Right forelimb (tissue), 1 donor: ENCODE measurements around the gene ZCCHC17.

Source experiments
- DNase-seq: peaks from one replicate; pipeline ENCODE4 v3.0.0-alpha.2; 2018

Gene ZCCHC17

GRCh38 chr1:31397360-31398095 is 100.7 kb downstream of the ZCCHC17 start:
- DNase-seq, result no peak

- no peak for DNase-seq
Observed at GRCh38 chr1:31398246-31398645, 101.4 kb downstream of the ZCCHC17 start.

- DNase-seq, result no peak
Observed at GRCh38 chr1:31399976-31400375, 103.1 kb downstream of the ZCCHC17 start.

GRCh38 chr1:31400393-31400792 is 103.6 kb downstream of the ZCCHC17 start:
- no peak for DNase-seq

DNA sequence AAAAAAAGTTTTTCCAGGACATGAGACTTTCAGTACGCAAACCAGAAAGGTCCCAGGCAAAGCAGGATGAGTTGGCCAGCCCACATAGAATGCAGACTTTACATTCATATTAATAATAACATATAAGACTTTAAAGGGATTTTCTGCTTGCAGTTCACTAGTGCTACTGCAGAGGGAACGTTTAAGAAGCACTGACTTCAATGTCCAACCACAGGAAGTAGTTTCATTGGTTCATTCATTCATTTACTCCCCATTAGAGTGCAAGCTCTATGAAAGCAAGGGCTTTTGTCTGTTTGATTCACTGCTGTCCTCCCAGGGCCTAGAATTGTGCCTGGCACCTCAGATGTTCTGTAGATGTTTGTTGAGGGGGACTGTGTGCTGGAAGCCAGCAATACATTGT is 104.4 kb downstream of the ZCCHC17 start:
- no peak for DNase-seq

- peak; percentile 68 for DNase-seq
Observed at GRCh38 chr1:31405578-31406245, 108.9 kb downstream of the ZCCHC17 start.

DNA sequence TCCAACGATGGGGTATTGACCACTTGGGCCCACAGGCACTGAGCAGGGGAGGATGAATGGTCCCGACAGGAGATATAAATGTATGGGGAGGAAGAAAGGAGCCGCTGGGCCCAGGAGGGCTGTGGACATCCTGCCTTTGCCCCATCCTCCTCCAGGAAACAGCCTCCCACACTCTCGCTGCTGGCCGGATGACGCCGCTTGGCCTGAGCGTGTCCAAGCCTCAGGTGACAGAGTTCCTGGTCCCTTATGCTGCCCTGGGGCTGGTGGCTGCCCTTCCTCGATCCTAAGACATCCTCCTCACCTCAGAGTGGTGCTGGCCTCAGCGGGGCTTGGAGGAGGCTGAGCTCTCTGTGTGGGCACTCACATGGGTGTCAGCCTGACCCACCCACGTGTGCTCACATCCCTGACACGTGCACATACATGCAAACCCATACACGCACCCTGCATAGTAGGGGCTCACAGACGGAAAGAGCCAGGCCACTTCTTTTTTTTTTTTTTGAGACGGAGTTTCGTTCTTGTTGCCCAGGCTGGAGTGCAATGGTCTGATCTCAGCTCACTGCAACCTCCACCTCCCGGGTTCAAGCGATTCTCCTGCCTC is 110.3 kb downstream of the ZCCHC17 start:
- no peak for DNase-seq

GRCh38 chr1:31408788-31409318 is 112.0 kb downstream of the ZCCHC17 start:
- DNase-seq, result no peak

DNA sequence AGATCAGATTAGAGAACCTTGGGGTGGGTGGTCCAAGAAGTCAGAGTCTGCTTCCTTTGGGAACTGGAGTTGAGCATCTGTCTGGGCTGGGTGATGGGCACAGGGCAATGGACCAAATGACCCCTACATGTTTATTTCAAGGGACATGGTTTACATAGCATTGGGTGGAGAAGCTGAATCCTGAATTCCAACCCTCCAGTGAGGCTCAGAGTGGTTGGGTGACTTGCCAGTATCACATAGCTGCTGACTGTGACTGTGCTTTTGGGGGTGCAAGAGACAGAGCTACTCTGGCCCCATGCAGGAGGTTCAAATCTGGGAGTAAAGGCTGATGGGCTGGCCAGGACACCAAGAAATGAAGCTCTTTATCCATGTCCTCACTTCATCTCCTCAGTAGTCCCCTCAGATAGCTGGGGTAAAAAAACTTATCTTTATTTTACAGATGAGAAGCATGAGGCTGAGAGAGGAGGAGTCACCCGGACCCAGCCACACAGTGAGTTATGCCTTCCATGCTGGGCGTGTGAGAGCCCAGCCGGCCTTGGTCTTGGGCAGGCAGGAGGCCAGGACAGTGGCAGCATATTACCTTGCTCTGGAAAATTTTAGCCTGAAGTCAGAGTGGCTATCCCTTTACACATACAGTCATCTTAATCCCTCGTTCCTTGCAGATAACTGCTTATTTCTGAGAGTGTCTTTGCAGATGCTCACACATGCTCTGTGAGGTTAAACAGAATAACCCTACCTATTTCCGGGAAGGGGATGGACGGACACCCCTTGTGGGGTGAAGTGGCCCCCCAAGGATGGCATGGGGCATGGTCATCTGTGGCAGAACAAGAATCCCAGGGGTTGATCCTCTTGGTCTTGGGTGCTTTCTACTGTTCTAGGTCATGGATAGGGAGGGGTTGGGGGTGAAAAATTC is 113.4 kb downstream of the ZCCHC17 start:
- DNase-seq, result no peak

DNA sequence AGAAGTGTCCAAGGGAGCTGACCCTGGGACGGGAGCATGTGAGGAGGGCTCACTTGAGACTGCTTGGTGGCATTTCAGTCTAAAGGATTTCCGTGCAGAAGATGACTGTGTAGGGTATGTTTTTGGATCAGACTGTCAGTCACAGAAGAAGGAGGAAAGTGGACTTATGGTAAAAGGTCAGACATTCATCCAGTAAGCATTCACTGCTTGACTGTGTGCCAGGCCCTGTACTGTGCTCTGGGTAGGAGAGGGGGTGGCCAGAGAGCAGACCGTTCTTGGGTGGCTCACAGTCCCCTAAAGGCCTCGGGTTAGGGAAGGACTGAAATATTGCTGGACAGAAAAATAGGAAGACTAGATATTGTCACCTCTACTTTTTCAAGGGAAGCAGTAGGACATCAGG is 114.0 kb downstream of the ZCCHC17 start:
- no peak for DNase-seq

DNA sequence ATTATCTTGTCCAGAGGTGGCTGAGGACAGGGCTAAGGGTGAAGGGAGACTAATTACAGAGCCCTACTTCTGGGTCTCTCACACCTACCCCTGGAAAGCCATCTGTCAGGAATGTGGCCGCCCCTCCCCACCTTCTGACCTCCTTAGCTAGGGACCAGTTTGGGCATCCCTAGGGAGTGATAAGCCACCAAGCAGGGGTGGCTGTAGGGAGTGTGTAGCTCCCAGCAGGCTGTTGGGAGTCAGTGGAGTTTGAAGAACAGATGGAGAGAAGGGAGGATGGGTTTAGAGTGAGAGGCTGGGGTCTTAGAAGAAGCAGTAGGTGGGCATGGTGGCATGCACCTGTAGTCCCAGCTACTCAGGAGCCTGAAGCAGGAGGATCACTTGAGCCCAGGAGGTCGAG is 115.4 kb downstream of the ZCCHC17 start:
- DNase-seq, result no peak

DNA sequence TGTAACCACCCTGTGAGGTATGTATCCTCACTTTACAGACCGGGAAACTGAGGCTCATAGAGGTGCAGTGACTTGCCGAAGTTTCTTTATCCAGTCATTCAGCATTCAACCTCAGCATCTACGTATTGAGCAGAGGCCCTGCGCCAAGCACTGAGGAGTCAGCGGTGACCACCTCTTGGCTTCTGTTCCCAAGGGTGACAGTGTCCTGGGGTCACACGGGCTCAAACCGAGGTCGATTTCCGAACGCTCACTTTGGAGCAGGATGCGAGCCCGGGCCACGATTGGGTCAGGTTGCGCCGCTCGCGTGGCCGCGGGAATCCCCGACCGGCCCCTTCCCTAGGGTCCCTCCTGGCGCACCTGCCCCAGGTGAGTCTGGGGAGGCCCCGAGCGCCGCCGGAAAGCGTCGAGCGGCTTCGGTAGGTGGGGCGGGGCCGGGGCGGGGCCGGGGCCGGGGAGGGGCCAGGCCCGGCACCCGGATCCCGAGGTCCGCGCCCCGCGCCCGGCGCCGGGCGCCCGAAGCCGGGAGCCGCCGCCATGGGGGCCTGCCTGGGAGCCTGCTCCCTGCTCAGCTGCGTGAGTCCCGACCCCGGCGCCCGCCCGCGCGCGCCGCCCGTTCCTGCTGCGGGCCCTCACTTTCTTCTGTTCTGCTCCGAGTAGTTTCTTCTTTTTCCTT is 116.0 kb downstream of the ZCCHC17 start, which contains the start of gene SERINC2:
Gene SERINC2, plus strand, starts transcription at position 482 of the 673 bp plus-strand sequence. Its CDS starts 53 bp downstream, at position 535.
- DNase-seq, result no peak

- peak; percentile 82 for DNase-seq
Observed at GRCh38 chr1:31413405-31414001, 116.7 kb downstream of the ZCCHC17 start.
